ENCODE measurements around the gene PICALM. TPM values are rescaled to one million over a fixed set of nuclear protein-coding genes. Genes with fewer than 3 reads are reported as not detected.

Gene PICALM
- total and polyA plus RNA-seq, 4 donors: 94.5 to 486 (median 204) TPM

GRCh38 chr11:86011175-86011574, 57.7 kb downstream of the PICALM start:
- ATAC-seq (ENCODE audit: low FRiP score): no peak
- Histone ChIP-seq H3K9me3 (ENCODE audit: control insufficient read depth, low read length) (no peaks in the 10 kb centered on the region), H3K36me3 (ENCODE audit: control insufficient read depth in 1 of 2, insufficient read depth in 2 of 2, low read length in 1 of 2) (no peaks in the 10 kb centered on the region), H3K4me3 (ENCODE audit: low read length in 2 of 2) (no peak overlapping the region), H3K27ac (ENCODE audit: low read depth in 1 of 2, low read length in 2 of 2) (no peak overlapping the region), H3K27me3 (ENCODE audit: control insufficient read depth in 1 of 2, insufficient read depth in 2 of 2, low read length in 1 of 2) (no peaks in the 10 kb centered on the region), H3K4me1 (ENCODE audit: control insufficient read depth in 1 of 2, insufficient read depth in 2 of 2, low read length in 2 of 2) (peaks cover 0 to 4% of the 10 kb centered on the region in 2 donors)
- WGBS, 2 donors: 77 to 91% methylated on average over 1 of the region's 1 CpG
- DNase-seq: no peak
- intact Hi-C loops (cut with DNase I): no loop called here

GRCh38 chr11:86003654-86004053, 65.2 kb downstream of the PICALM start:
- H3K4me3 ChIP-seq (ENCODE audit: low read length in 2 of 2): no peak overlapping the region

DNA sequence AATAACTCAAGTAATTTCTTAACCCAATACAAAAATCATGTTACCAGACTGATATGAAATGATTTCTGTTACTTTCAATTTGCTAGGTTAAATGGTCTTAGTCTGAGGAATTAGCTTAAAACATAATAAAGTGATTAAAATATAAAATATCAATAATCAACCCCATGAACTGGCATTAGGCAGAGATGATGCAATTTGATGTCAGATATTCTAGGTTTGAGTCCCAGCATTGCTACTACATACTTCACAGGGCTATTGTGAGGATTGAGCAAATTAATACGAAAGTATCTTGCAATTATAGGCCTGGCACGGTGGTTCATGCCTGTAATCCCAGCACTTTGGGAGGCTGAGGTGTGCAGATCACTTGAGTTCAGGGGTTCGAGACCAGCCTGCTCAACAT, 66.5 kb downstream of the PICALM start:
- 90 to 93% methylated on average over 3 of the region's 3 CpGs for WGBS, 2 donors

More at GRCh38 chr11:86003654-86004053, 65.2 kb downstream of the PICALM start:
- intact Hi-C loops (cut with DNase I): no loop called here
- DNase-seq: no peak
- Histone ChIP-seq H3K27ac (ENCODE audit: low read depth in 1 of 2, low read length in 2 of 2) (no peak overlapping the region), H3K9me3 (ENCODE audit: control insufficient read depth, low read length) (no peaks in the 10 kb centered on the region), H3K36me3 (ENCODE audit: control insufficient read depth in 1 of 2, insufficient read depth in 2 of 2, low read length in 1 of 2) (peaks cover 6 to 7% of the 10 kb centered on the region in 2 donors), H3K4me1 (ENCODE audit: control insufficient read depth in 1 of 2, insufficient read depth in 2 of 2, low read length in 2 of 2) (no peaks in the 10 kb centered on the region), H3K27me3 (ENCODE audit: control insufficient read depth in 1 of 2, insufficient read depth in 2 of 2, low read length in 1 of 2) (no peaks in the 10 kb centered on the region)
- ATAC-seq (ENCODE audit: low FRiP score): no peak
- WGBS, 2 donors: 49 to 52% methylated on average over 2 of the region's 2 CpGs

GRCh38 chr11:85991508-85991907, 77.4 kb downstream of the PICALM start:
- intact Hi-C loops (cut with DNase I): no loop called here
- no peaks in the 10 kb centered on the region for H3K9me3 ChIP-seq (ENCODE audit: control insufficient read depth, low read length)
- peaks cover 0 to 4% of the 10 kb centered on the region in 2 donors for H3K4me1 ChIP-seq (ENCODE audit: control insufficient read depth in 1 of 2, insufficient read depth in 2 of 2, low read length in 2 of 2)
- no peaks in the 10 kb centered on the region for H3K27me3 ChIP-seq (ENCODE audit: control insufficient read depth in 1 of 2, insufficient read depth in 2 of 2, low read length in 1 of 2)
- no peak overlapping the region for H3K27ac ChIP-seq (ENCODE audit: low read depth in 1 of 2, low read length in 2 of 2)
- ATAC-seq (ENCODE audit: low FRiP score): no peak
- no peak overlapping the region for H3K4me3 ChIP-seq (ENCODE audit: low read length in 2 of 2)
- H3K36me3 ChIP-seq (ENCODE audit: control insufficient read depth in 1 of 2, insufficient read depth in 2 of 2, low read length in 1 of 2): peaks cover 0 to 3% of the 10 kb centered on the region in 2 donors
- no peak for DNase-seq
- 90 to 91% methylated on average over 2 of the region's 2 CpGs for WGBS, 2 donors

More for the DNA sequence above, 66.5 kb downstream of the PICALM start:
- Histone ChIP-seq H3K36me3 (ENCODE audit: control insufficient read depth in 1 of 2, insufficient read depth in 2 of 2, low read length in 1 of 2) (peaks cover 7 to 10% of the 10 kb centered on the region in 2 donors), H3K9me3 (ENCODE audit: control insufficient read depth, low read length) (no peaks in the 10 kb centered on the region), H3K27me3 (ENCODE audit: control insufficient read depth in 1 of 2, insufficient read depth in 2 of 2, low read length in 1 of 2) (no peaks in the 10 kb centered on the region), H3K4me3 (ENCODE audit: low read length in 2 of 2) (no peak overlapping the region), H3K27ac (ENCODE audit: low read depth in 1 of 2, low read length in 2 of 2) (no peak overlapping the region), H3K4me1 (ENCODE audit: control insufficient read depth in 1 of 2, insufficient read depth in 2 of 2, low read length in 2 of 2) (no peaks in the 10 kb centered on the region)
- ATAC-seq (ENCODE audit: low FRiP score): no peak
- DNase-seq: no peak
- intact Hi-C loops (cut with DNase I): no loop called here

- H3K4me3 ChIP-seq (ENCODE audit: low read length in 2 of 2): no peak overlapping the region
- WGBS, 2 donors: 58 to 60% methylated on average over 2 of the region's 2 CpGs
- H3K36me3 ChIP-seq (ENCODE audit: control insufficient read depth in 1 of 2, insufficient read depth in 2 of 2, low read length in 1 of 2): peaks cover 0 to 3% of the 10 kb centered on the region in 2 donors
- H3K9me3 ChIP-seq (ENCODE audit: control insufficient read depth, low read length): no peaks in the 10 kb centered on the region
- no peak overlapping the region for H3K27ac ChIP-seq (ENCODE audit: low read depth in 1 of 2, low read length in 2 of 2)
- intact Hi-C loops (cut with DNase I): no loop called here
- DNase-seq (no peak), ATAC-seq (ENCODE audit: low FRiP score) (no peak)
- H3K27me3 ChIP-seq (ENCODE audit: control insufficient read depth in 1 of 2, insufficient read depth in 2 of 2, low read length in 1 of 2): no peaks in the 10 kb centered on the region
- H3K4me1 ChIP-seq (ENCODE audit: control insufficient read depth in 1 of 2, insufficient read depth in 2 of 2, low read length in 2 of 2): peaks cover 0 to 4% of the 10 kb centered on the region in 2 donors
These were observed 79.1 kb downstream of the PICALM start for GRCh38 chr11:85989746-85990145.

DNA sequence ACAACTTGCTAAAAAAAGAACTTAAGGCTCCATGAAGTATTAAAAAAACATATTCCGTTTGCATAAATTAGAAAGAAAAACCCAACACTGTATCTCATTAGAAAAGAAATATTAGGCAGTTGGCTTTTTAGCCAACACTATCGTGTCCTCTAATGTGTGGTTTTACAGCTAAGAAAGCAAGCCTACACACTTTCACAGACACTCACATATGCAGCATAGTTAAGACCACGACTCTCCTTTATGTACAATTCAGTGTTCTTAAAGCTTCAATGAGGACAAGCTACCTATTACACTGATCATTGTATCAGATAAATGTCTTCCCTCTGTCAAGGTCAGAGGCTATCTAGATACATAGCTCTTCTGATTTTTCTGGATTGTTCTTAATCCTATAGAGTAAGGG, 80.1 kb downstream of the PICALM start:
- H3K4me3 ChIP-seq (ENCODE audit: low read length in 2 of 2): no peak overlapping the region
- ATAC-seq (ENCODE audit: low FRiP score) (no peak), DNase-seq (no peak)
- intact Hi-C loops (cut with DNase I): no loop called here
- H3K27ac ChIP-seq (ENCODE audit: low read depth in 1 of 2, low read length in 2 of 2): no peak overlapping the region
- peaks cover 0 to 3% of the 10 kb centered on the region in 2 donors for H3K36me3 ChIP-seq (ENCODE audit: control insufficient read depth in 1 of 2, insufficient read depth in 2 of 2, low read length in 1 of 2)
- peaks cover 0 to 4% of the 10 kb centered on the region in 2 donors for H3K4me1 ChIP-seq (ENCODE audit: control insufficient read depth in 1 of 2, insufficient read depth in 2 of 2, low read length in 2 of 2)
- H3K27me3 ChIP-seq (ENCODE audit: control insufficient read depth in 1 of 2, insufficient read depth in 2 of 2, low read length in 1 of 2): no peaks in the 10 kb centered on the region
- H3K9me3 ChIP-seq (ENCODE audit: control insufficient read depth, low read length): no peaks in the 10 kb centered on the region
- 38% methylated on average over 3 of the region's 3 CpGs for WGBS, 2 donors

DNA sequence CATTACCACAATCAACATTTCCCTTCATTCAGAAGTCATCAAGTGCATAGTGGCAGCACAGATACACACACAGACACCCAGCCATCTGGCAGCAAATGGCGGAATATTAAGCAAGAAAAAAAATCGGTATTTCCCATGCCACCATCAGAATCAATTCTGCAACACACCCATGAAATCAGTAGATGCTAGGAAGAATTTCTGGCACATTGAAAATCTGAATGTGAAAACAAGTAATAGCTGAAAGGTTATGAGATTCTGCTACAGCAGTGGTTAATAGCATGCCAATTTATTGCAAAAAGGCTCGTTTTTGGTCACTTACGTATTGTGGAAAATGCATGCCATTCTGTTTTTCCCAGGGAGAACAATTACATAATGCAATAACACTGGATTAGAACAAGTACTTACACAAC, 91.1 kb downstream of the PICALM start:
- no peak overlapping the region for H3K27ac ChIP-seq (ENCODE audit: low read depth in 1 of 2, low read length in 2 of 2)
- ATAC-seq (ENCODE audit: low FRiP score) (no peak), DNase-seq (no peak)
- intact Hi-C loops (cut with DNase I): no loop called here
- H3K9me3 ChIP-seq (ENCODE audit: control insufficient read depth, low read length): no peaks in the 10 kb centered on the region
- WGBS, 2 donors: 40 to 41% methylated on average over 4 of the region's 4 CpGs
- H3K4me1 ChIP-seq (ENCODE audit: control insufficient read depth in 1 of 2, insufficient read depth in 2 of 2, low read length in 2 of 2): no peaks in the 10 kb centered on the region
- peaks cover 3 to 4% of the 10 kb centered on the region in 2 donors for H3K36me3 ChIP-seq (ENCODE audit: control insufficient read depth in 1 of 2, insufficient read depth in 2 of 2, low read length in 1 of 2)
- H3K27me3 ChIP-seq (ENCODE audit: control insufficient read depth in 1 of 2, insufficient read depth in 2 of 2, low read length in 1 of 2): no peaks in the 10 kb centered on the region
- no peak overlapping the region for H3K4me3 ChIP-seq (ENCODE audit: low read length in 2 of 2)

- Histone ChIP-seq H3K27me3 (ENCODE audit: control insufficient read depth in 1 of 2, insufficient read depth in 2 of 2, low read length in 1 of 2) (no peaks in the 10 kb centered on the region), H3K4me1 (ENCODE audit: control insufficient read depth in 1 of 2, insufficient read depth in 2 of 2, low read length in 2 of 2) (no peaks in the 10 kb centered on the region), H3K9me3 (ENCODE audit: control insufficient read depth, low read length) (no peaks in the 10 kb centered on the region), H3K36me3 (ENCODE audit: control insufficient read depth in 1 of 2, insufficient read depth in 2 of 2, low read length in 1 of 2) (peaks cover 3 to 4% of the 10 kb centered on the region in 2 donors), H3K4me3 (ENCODE audit: low read length in 2 of 2) (no peak overlapping the region), H3K27ac (ENCODE audit: low read depth in 1 of 2, low read length in 2 of 2) (no peak overlapping the region)
- ATAC-seq (ENCODE audit: low FRiP score) (no peak), DNase-seq (no peak)
- intact Hi-C loops (cut with DNase I): no loop called here
- 92 to 100% methylated on average over 1 of the region's 1 CpG for WGBS, 2 donors
These were observed 92.4 kb downstream of the PICALM start for GRCh38 chr11:85976525-85976924.

DNA sequence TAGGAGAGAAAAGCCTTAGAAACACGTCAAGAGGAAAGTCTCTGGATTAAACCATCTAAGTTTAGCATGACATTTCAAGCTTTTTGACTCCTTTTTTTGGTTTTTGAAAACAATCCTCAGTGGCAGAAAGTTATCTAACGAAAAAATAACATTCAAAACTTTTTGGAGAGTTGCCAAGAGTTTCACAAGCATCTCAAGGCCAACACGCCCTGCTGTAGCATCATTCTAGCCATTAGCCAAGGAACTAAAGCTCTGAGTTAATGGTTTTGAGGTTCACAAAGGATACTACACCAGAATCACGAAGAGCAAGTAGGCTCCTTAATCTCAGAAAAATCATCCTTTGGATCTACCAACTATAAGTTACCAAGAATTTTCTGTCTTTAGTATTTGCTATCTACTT, 94.8 kb downstream of the PICALM start:
- DNase-seq (no peak), ATAC-seq (ENCODE audit: low FRiP score) (no peak)
- Histone ChIP-seq H3K4me3 (ENCODE audit: low read length in 2 of 2) (no peak overlapping the region), H3K27ac (ENCODE audit: low read depth in 1 of 2, low read length in 2 of 2) (no peak overlapping the region), H3K9me3 (ENCODE audit: control insufficient read depth, low read length) (no peaks in the 10 kb centered on the region), H3K27me3 (ENCODE audit: control insufficient read depth in 1 of 2, insufficient read depth in 2 of 2, low read length in 1 of 2) (no peaks in the 10 kb centered on the region), H3K4me1 (ENCODE audit: control insufficient read depth in 1 of 2, insufficient read depth in 2 of 2, low read length in 2 of 2) (no peaks in the 10 kb centered on the region), H3K36me3 (ENCODE audit: control insufficient read depth in 1 of 2, insufficient read depth in 2 of 2, low read length in 1 of 2) (no peaks in the 10 kb centered on the region)
- intact Hi-C loops (cut with DNase I): no loop called here
- WGBS, 2 donors: 38 to 40% methylated on average over 4 of the region's 4 CpGs
